HG03280 (cell line): Measurements from ENCODE around the gene CTNND2.

ENCODE experiments used
- ATAC-seq: cut with Tn5 transposase; IDR thresholded peaks from one replicate; pipeline ENCODE4 v1.9.1; 2021; ENCODE audit warnings: mild to moderate bottlenecking, moderate library complexity; ENCODE audit not compliant: unreplicated experiment

Gene CTNND2

GRCh38 chr5:11212706-11213105, 691.5 kb downstream of the CTNND2 start:
- no peak for ATAC-seq

- no peak for ATAC-seq
Observed at GRCh38 chr5:11197726-11198125, 706.5 kb downstream of the CTNND2 start.

- no peak for ATAC-seq
Observed at GRCh38 chr5:11191673-11192072, 712.6 kb downstream of the CTNND2 start.

GRCh38 chr5:11182441-11183080, 721.7 kb downstream of the CTNND2 start:
- peak; percentile 65 for ATAC-seq

GRCh38 chr5:11181940-11182339, 722.3 kb downstream of the CTNND2 start:
- no peak for ATAC-seq

GRCh38 chr5:11180890-11181289, 723.4 kb downstream of the CTNND2 start:
- ATAC-seq: no peak

GRCh38 chr5:11177999-11178711, 726.1 kb downstream of the CTNND2 start:
- no peak for ATAC-seq

GRCh38 chr5:11174591-11174990, 729.7 kb downstream of the CTNND2 start:
- no peak for ATAC-seq

- no peak for ATAC-seq
Observed at GRCh38 chr5:11172484-11172883, 731.8 kb downstream of the CTNND2 start.

- ATAC-seq: no peak
Observed at GRCh38 chr5:11171236-11171635, 733.0 kb downstream of the CTNND2 start.

GRCh38 chr5:11166923-11167322, 737.3 kb downstream of the CTNND2 start:
- ATAC-seq: no peak

GRCh38 chr5:11164531-11165294, 739.5 kb downstream of the CTNND2 start:
- no peak for ATAC-seq

- no peak for ATAC-seq
Observed at GRCh38 chr5:11157132-11157531, 747.1 kb downstream of the CTNND2 start.

GRCh38 chr5:11153670-11154382, 750.4 kb downstream of the CTNND2 start:
- ATAC-seq: no peak

- ATAC-seq: no peak
Observed at GRCh38 chr5:11152368-11152767, 751.9 kb downstream of the CTNND2 start.

- no peak for ATAC-seq
Observed at GRCh38 chr5:11150976-11151375, 753.3 kb downstream of the CTNND2 start.

- no peak for ATAC-seq
Observed at GRCh38 chr5:11148810-11149539, 755.3 kb downstream of the CTNND2 start.

GRCh38 chr5:11146171-11146570, 758.1 kb downstream of the CTNND2 start:
- ATAC-seq: no peak

- ATAC-seq: peak; percentile 81
Observed at GRCh38 chr5:11143456-11144267, 760.6 kb downstream of the CTNND2 start.
